ENCODE data around the gene MS4A15.

- TF ChIP-seq, protein P1, sequence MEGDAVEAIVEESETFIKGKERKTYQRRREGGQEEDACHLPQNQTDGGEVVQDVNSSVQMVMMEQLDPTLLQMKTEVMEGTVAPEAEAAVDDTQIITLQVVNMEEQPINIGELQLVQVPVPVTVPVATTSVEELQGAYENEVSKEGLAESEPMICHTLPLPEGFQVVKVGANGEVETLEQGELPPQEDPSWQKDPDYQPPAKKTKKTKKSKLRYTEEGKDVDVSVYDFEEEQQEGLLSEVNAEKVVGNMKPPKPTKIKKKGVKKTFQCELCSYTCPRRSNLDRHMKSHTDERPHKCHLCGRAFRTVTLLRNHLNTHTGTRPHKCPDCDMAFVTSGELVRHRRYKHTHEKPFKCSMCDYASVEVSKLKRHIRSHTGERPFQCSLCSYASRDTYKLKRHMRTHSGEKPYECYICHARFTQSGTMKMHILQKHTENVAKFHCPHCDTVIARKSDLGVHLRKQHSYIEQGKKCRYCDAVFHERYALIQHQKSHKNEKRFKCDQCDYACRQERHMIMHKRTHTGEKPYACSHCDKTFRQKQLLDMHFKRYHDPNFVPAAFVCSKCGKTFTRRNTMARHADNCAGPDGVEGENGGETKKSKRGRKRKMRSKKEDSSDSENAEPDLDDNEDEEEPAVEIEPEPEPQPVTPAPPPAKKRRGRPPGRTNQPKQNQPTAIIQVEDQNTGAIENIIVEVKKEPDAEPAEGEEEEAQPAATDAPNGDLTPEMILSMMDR (IDR thresholded peaks at IDR 0.05), result no peak
- TF ChIP-seq POLR2A (IDR thresholded peaks at IDR 0.05), result no peak
These were observed 8.4 kb upstream of the MS4A15 start for GRCh38 chr11:60748225-60748624.

All from esophagus squamous epithelium (tissue), 4 donors.